Colonic mucosa (tissue), 4 donors: ENCODE results near the gene NKX6-2. TPM values are rescaled to one million over a fixed set of nuclear protein-coding genes. Genes with fewer than 3 reads are reported as not detected.
A peak's percentile ranks its signal among the peaks of the same experiment; 100 is the strongest.

Experiments used
- DNase-seq: peaks from one replicate; pipeline ENCODE4 v3.0.0-alpha.2; 2020
- H3K27ac ChIP-seq: fragments of 200-600 bp; one replicate; pipeline ENCODE4 v1.8.0; 2021
- H3K27me3 ChIP-seq: fragments of 200-600 bp; one replicate; pipeline ENCODE4 v1.8.0; 2021
- H3K36me3 ChIP-seq: fragments of 200-600 bp; one replicate; pipeline ENCODE4 v1.8.0; 2021
- H3K4me1 ChIP-seq: fragments of 200-600 bp; one replicate; pipeline ENCODE4 v1.8.0; 2021; ENCODE audit warnings: mild to moderate bottlenecking
- H3K4me3 ChIP-seq: fragments of 200-600 bp; one replicate; pipeline ENCODE4 v1.8.0; 2021
- H3K9ac ChIP-seq, 2 donors: one replicate each; pipeline ENCODE4 v1.7.0; 2013; ENCODE audit warnings: control low read depth in 2 of 2, low read depth in 2 of 2, low read length in 2 of 2
- H3K9me3 ChIP-seq: fragments of 200-600 bp; one replicate; pipeline ENCODE4 v1.8.0; 2021
- CTCF ChIP-seq: fragments of 200-600 bp; IDR thresholded peaks from one replicate; pipeline ENCODE4 v1.8.0; 2022; ENCODE audit warnings: antibody characterized with exemption, mild to moderate bottlenecking
- intact Hi-C: fragments of 100-400 bp; cut with DNase I; formaldehyde crosslinking; loops from one replicate; pipeline ENCODE4 v1.14.1; 2022
- total RNA-seq, 2 donors: library from RNA; stranded (reverse); fragmentation: NEBNext Ultra II Directional in 1 of 2; extraction: Animal tissue kit (Norgen Biotek cat#: 25700) in 1 of 2; gene quantifications; one replicate each; pipeline ENCODE4 v1.2.1, GENCODE V29; 2021
- donor health status: healthy.
- donor health status: DM: no; HTN: no; CAD: no.
- donor health status: DM: no; HTN: no; CAD: no.

NKX6-2 gene
- total RNA-seq, 2 donors from 2014 or later, result not detected

GRCh38 chr10:132779549-132780294, 6.2 kb downstream of the NKX6-2 start:
- no peak for DNase-seq
- Histone ChIP-seq H3K27ac (no peak overlapping the region), H3K36me3 (no peaks in the 10 kb centered on the region), H3K4me3 (no peak overlapping the region), H3K27me3 (peaks cover 10% of the 10 kb centered on the region), H3K4me1 (no peaks in the 10 kb centered on the region), H3K9ac (no peak overlapping the region), H3K9me3 (no peaks in the 10 kb centered on the region)
- intact Hi-C loops, result no loop called here
- TF ChIP-seq CTCF, result no peak

GRCh38 chr10:132777441-132777840, 8.5 kb downstream of the NKX6-2 start:
- intact Hi-C loops, result no loop called here
- H3K36me3 ChIP-seq, result no peaks in the 10 kb centered on the region
- H3K9me3 ChIP-seq, result no peaks in the 10 kb centered on the region
- no peak for DNase-seq
- H3K27ac ChIP-seq, result no peak overlapping the region
- TF ChIP-seq CTCF, result no peak
- H3K4me1 ChIP-seq, result no peaks in the 10 kb centered on the region
- H3K4me3 ChIP-seq, result no peak overlapping the region
- H3K9ac ChIP-seq, result no peak overlapping the region
- H3K27me3 ChIP-seq, result no peaks in the 10 kb centered on the region

DNA sequence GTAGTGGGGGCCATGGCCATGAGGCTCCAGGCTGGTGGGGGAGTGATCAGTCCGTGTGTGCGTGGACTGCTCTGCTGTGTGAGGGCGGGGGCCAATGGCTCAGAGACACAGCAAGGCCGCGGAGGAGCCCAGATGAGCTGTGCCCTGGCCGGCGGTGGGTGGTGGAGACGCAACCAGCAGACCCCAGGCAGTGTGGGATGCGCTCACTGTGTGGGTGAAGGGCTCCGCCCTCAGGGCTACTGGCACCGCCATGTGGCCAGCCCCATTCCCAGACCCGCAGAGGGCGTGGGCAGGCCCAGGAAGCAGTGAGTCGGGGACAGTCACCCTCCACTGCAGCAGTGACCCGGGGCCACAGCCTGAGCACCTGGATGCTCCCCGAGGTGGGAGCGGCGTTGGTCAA, 9.1 kb downstream of the NKX6-2 start:
- intact Hi-C loops, result no loop called here
- DNase-seq, result no peak
- Histone ChIP-seq H3K4me1 (no peaks in the 10 kb centered on the region), H3K9ac (no peak overlapping the region), H3K4me3 (no peak overlapping the region), H3K9me3 (no peaks in the 10 kb centered on the region), H3K27me3 (no peaks in the 10 kb centered on the region), H3K27ac (no peak overlapping the region), H3K36me3 (no peaks in the 10 kb centered on the region)
- no peak for TF ChIP-seq CTCF

- Histone ChIP-seq H3K27ac (no peak overlapping the region), H3K4me1 (no peaks in the 10 kb centered on the region), H3K9ac (no peak overlapping the region), H3K4me3 (no peak overlapping the region), H3K9me3 (no peaks in the 10 kb centered on the region), H3K27me3 (no peaks in the 10 kb centered on the region), H3K36me3 (no peaks in the 10 kb centered on the region)
- intact Hi-C loops, result no loop called here
- DNase-seq, result no peak
- no peak for TF ChIP-seq CTCF
These were observed 9.8 kb downstream of the NKX6-2 start for GRCh38 chr10:132776186-132776585.

DNA sequence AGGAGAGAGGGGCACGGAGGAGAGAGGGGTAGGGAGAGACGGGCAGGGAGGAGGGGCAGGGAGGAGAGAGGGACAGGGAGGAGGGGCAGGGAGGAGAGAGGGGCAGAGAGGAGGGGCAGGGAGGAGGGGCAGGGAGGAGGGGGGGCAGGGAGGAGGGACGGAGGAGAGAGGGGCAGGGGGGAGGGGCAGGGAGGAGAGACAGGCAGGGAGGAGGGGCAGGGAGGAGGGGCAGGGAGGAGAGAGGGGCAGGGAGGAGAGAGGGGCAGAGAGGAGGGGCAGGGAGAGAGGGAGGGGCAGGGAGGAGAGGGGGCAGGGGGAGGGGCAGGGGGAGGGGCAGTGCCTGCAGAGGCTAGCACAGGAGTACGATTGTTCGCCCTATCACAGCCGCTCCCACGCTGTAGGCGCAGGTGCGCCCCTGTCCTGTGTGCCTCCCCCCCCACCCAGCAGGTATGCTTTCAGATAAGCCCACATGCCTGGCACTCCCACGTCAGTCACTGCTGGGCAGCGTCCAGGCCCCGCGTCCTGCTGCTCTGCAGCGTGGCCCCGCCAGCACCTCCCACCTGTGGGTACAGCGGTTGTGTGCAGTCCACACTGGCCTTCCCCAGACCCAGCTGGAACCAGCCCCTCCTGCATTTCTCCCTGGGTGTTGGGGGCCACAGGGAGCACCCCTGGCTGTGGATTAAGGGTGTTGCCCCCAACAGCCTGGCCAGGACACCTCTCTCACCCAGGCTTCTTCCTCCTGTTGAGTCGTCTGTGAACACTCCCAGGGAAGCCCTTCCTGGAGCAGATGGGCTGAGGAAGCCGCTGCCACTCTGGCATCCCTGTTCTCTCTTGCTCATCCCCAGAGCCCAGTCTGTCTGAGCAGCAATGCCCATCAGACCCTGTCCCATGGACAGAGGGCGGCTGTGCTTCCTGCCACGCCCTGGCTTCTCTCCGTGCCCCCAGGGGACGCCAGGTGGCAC, 10.8 kb downstream of the NKX6-2 start:
- Histone ChIP-seq H3K4me1 (no peaks in the 10 kb centered on the region), H3K9ac (no peak overlapping the region), H3K27me3 (no peaks in the 10 kb centered on the region), H3K9me3 (no peaks in the 10 kb centered on the region), H3K27ac (no peak overlapping the region), H3K4me3 (no peak overlapping the region), H3K36me3 (no peaks in the 10 kb centered on the region)
- TF ChIP-seq CTCF, result no peak
- intact Hi-C loops, result no loop called here
- peak; percentile 62 for DNase-seq
